ENCODE results near the gene CLSTN2. TPM values are rescaled to one million over a fixed set of nuclear protein-coding genes. Genes with fewer than 3 reads are reported as not detected.

Gene CLSTN2
- total and polyA plus RNA-seq, 2 of the 8 experiments (the other 6 are each of a cell fraction or from before 2014, with no cell fraction given) = 0.39 to 0.52 TPM

DNA sequence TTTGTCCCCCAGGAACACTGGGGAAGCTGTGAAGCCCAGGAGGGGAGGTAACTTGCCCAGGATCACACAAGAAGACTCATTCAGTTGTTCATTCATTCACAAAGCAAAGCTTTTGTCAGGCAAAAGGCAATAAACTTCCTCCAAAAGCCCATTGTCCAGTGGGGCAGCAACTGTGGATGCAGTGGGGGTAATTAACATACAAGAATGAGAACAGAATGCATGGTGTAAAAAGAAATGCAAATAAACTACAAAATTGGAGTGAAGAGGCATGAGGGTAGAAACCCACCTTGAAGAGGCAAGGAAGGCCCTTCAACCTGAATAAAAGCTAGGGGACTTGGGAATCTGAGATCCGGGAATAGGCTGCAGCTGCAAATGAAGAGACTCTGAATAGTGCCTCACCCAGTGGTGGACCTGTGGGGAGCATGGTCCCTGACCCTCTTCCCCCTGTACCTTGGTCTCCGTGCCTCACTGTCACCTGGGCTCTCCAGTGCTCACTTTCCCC is 363.6 kb downstream of the CLSTN2 start:
- 4% methylated on average over 2 of the region's 2 CpGs; no CpG with 5 or more reads in 1 of the 2 experiments for WGBS, 2 experiments (ENCODE audit: extremely low coverage in 1 of 2, insufficient coverage in 1 of 2, insufficient read length in 1 of 2, insufficient replicate concordance in 2 of 2, low coverage in 1 of 2, low lambda C conversion rate in 2 of 2, missing lambda C conversion rate in 1 of 2)
- Histone ChIP-seq H2BK15ac (ENCODE audit: low read length) (no peak overlapping the region), H3K27ac (ENCODE audit: low read depth, low read length) (no peak overlapping the region), H4K5ac (ENCODE audit: insufficient read length, low read depth, low read length) (peak overlapping the region; percentile 70), H3K36me3 (ENCODE audit: control insufficient read depth in 2 of 4, insufficient read depth in 4 of 4, low read length in 3 of 4) (no peaks in the 10 kb centered on the region), H3K9ac (replicated peaks in 1 of 4; ENCODE audit: extremely low read depth in 1 of 4, low read depth in 3 of 4, low read length in 3 of 4) (no peak overlapping the region), H3K27me3 (replicated peaks in 1 of 4; ENCODE audit: control insufficient read depth in 3 of 4, extremely low read depth in 1 of 4, insufficient read depth in 3 of 4, low read length in 3 of 4) (no peaks in the 10 kb centered on the region), H3K14ac (ENCODE audit: insufficient read length) (no peak overlapping the region), H2BK120ac (replicated peaks; ENCODE audit: low read depth, low read length) (peak overlapping the region; percentile 81), H4K20me1 (replicated peaks in 1 of 2; ENCODE audit: control insufficient read depth in 1 of 2, insufficient read depth in 2 of 2, low read length in 2 of 2) (no peaks in the 10 kb centered on the region), H3K4me2 (ENCODE audit: insufficient read depth in 1 of 2, low read depth in 2 of 2, low read length in 2 of 2) (peak overlapping the region; percentile 40 to 57; a peak in 3 of 4 replicates), H2AK5ac (ENCODE audit: low read depth, low read length) (peak overlapping the region; percentile 54; the same call in 1 of the 2 replicates), H4K8ac (ENCODE audit: extremely low read depth, insufficient read depth, low read length) (no peak overlapping the region), H3K4ac (replicated peaks; ENCODE audit: insufficient read length, low read depth, low read length) (peak overlapping the region; percentile 93), H4K91ac (replicated peaks; ENCODE audit: insufficient read length, low read length) (peak overlapping the region; percentile 99), H3K9me3 (ENCODE audit: insufficient read depth in 2 of 2, low read depth in 1 of 2, low read length in 1 of 2) (no peaks in the 10 kb centered on the region), H2BK12ac (ENCODE audit: low read depth, low read length) (peak overlapping the region; percentile 91; the same call in 1 of the 2 replicates), H3K23me2 (ENCODE audit: low read depth, low read length) (no peaks in the 10 kb centered on the region), H2BK5ac (ENCODE audit: low read depth, low read length) (peak overlapping the region; percentile 95; the same call in 1 of the 2 replicates), H3K4me1 (replicated peaks in 1 of 4; ENCODE audit: control insufficient read depth in 3 of 4, insufficient read depth in 4 of 4, low read length in 3 of 4) (peaks cover 0 to 21% (median 17%) of the 10 kb centered on the region in 4 experiments; a peak in 5 of 7 replicates), H2BK20ac (ENCODE audit: low read length) (peak overlapping the region; percentile 80; the same call in 1 of the 2 replicates), H3K18ac (ENCODE audit: extremely low read depth, low read length) (peak overlapping the region; percentile 96), H3K56ac (replicated peaks; ENCODE audit: insufficient read length, low read depth, low read length) (peak overlapping the region; percentile 49), H3K4me3 (ENCODE audit: extremely low read depth in 1 of 4, insufficient read depth in 2 of 4, low read depth in 3 of 4, low read length in 4 of 4) (no peak overlapping the region), H3K79me2 (ENCODE audit: control insufficient read depth in 1 of 2, insufficient read depth in 2 of 2, low read length in 2 of 2) (no peaks in the 10 kb centered on the region), H2AFZ (ENCODE audit: low read length) (no peak overlapping the region), H3K79me1 (ENCODE audit: low read depth, low read length) (no peaks in the 10 kb centered on the region), H3K23ac (ENCODE audit: insufficient read length) (no peak overlapping the region)
- CTCF ChIA-PET (ENCODE audit: partially characterized antibody) = interaction anchor here (0.7 to 5.0 kb wide), 6 partner anchors 9 to 112 kb away, joined by 3 to 28 read pairs (median 4); no protein-coding TSS in a partner anchor
- POLR2A ChIA-PET (ENCODE audit: partially characterized antibody) = interaction anchor here (1.0 kb wide), 1 partner anchor 22 kb away, joined by 3 read pairs; no protein-coding TSS in a partner anchor
- peak; percentile 50 to 61 for DNase-seq (ENCODE audit: low read depth in 1 of 2, low spot score in 2 of 2)
- peak; percentile 84 for FAIRE-seq
- TF ChIP-seq TBP (IDR thresholded peaks at IDR 0.05; ENCODE audit: low read depth, low read length) (no peak), JUND (IDR thresholded peaks at IDR 0.05; ENCODE audit: low read length) (no peak), RAD21 (IDR thresholded peaks at IDR 0.05 in 1 of 2, conservative IDR thresholded peaks at IDR 0.05 in 1 of 2; ENCODE audit: low read depth in 2 of 2, low read length in 2 of 2) (0 out of 4 replicates have a peak, but pooled peaks of 1 of the 2 experiments have one; percentile 11), FOSL1 (IDR thresholded peaks at IDR 0.05; ENCODE audit: insufficient read depth, low read depth, low read length) (no peak), PHF8 (conservative IDR thresholded peaks at IDR 0.05; ENCODE audit: low read depth, low read length) (no peak), CTBP2 (IDR thresholded peaks at IDR 0.05; ENCODE audit: borderline replicate concordance, insufficient read depth, insufficient read length, low read length) (peak; percentile 50), POU5F1 (IDR thresholded peaks at IDR 0.05; ENCODE audit: low read depth, low read length) (no peak), NANOG (IDR thresholded peaks at IDR 0.05; ENCODE audit: insufficient read depth, low read depth, low read length, poor library complexity, severe bottlenecking) (peak; percentile 18), HDAC2 (IDR thresholded peaks at IDR 0.05; ENCODE audit: borderline replicate concordance in 1 of 2, low read depth in 2 of 2, low read length in 2 of 2) (peak in 1 of 2 experiments; percentile 96; a peak in 2 of 4 replicates), HDAC6 (IDR thresholded peaks at IDR 0.05; ENCODE audit: low read depth, low read length) (no peak)

All from H1 (cell line).